GM18517 (cell line): Measurements from ENCODE around the gene FAM114A2.
"Not testable (repeated sequence)": the region's sequence is repeated elsewhere in the genome, so short reads cannot be mapped to it uniquely, and the experiment has no call there.

ENCODE experiments used
- ATAC-seq: cut with Tn5 transposase; IDR thresholded peaks from one replicate; pipeline ENCODE4 v1.9.1; 2021; ENCODE audit warnings: mild to moderate bottlenecking, moderate library complexity; ENCODE audit not compliant: unreplicated experiment

FAM114A2 gene

GRCh38 chr5:154038707-154039457, at the start of gene FAM114A2, which contains the start of gene MFAP3:
Gene FAM114A2 (minus strand): TSS chr5:154038910. CDS start chr5:154034953, 3,957 bp downstream.
Gene MFAP3 (plus strand): TSS chr5:154038967. CDS start chr5:154049723, 10,756 bp downstream.
- peak; percentile 92 for ATAC-seq

GRCh38 chr5:154087260-154087659, 48.5 kb upstream of the FAM114A2 start:
- no peak for ATAC-seq

GRCh38 chr5:154086641-154087040, 47.9 kb upstream of the FAM114A2 start:
- ATAC-seq: no peak

- no peak for ATAC-seq
Measured at GRCh38 chr5:154086146-154086545, 47.4 kb upstream of the FAM114A2 start.

GRCh38 chr5:154084062-154084639, 45.4 kb upstream of the FAM114A2 start:
- no peak for ATAC-seq

- no peak for ATAC-seq
Measured at GRCh38 chr5:154081246-154081645, 42.5 kb upstream of the FAM114A2 start.

GRCh38 chr5:154078272-154078671, 39.6 kb upstream of the FAM114A2 start:
- ATAC-seq: no peak

GRCh38 chr5:154077696-154078095, 39.0 kb upstream of the FAM114A2 start:
- ATAC-seq: no peak

GRCh38 chr5:154076240-154076922, 37.7 kb upstream of the FAM114A2 start:
- no peak for ATAC-seq

GRCh38 chr5:154072414-154073171, 33.9 kb upstream of the FAM114A2 start:
- peak; percentile 96 for ATAC-seq

GRCh38 chr5:154071799-154072413, 33.2 kb upstream of the FAM114A2 start:
- ATAC-seq: no peak

- not testable (repeated sequence) for ATAC-seq
Measured at GRCh38 chr5:154069854-154070253, 31.1 kb upstream of the FAM114A2 start.

- ATAC-seq: no peak
Measured at GRCh38 chr5:154065971-154066370, 27.3 kb upstream of the FAM114A2 start.

GRCh38 chr5:154063372-154063771, 24.7 kb upstream of the FAM114A2 start:
- ATAC-seq: no peak

- no peak for ATAC-seq
Measured at GRCh38 chr5:154060606-154061005, 21.9 kb upstream of the FAM114A2 start.

GRCh38 chr5:154059583-154059982, 20.9 kb upstream of the FAM114A2 start:
- ATAC-seq: no peak

GRCh38 chr5:154059039-154059430, 20.3 kb upstream of the FAM114A2 start:
- peak; percentile 19 for ATAC-seq

GRCh38 chr5:154058055-154059038, 19.6 kb upstream of the FAM114A2 start:
- ATAC-seq: peak; percentile 54

- ATAC-seq: no peak
Measured at GRCh38 chr5:154055201-154055600, 16.5 kb upstream of the FAM114A2 start.
